K562 (cell line): ENCODE measurements around the gene RBFA. TPM values are rescaled to one million over a fixed set of nuclear protein-coding genes. Genes with fewer than 3 reads are reported as not detected.

ENCODE experiments used
- ATAC-seq: fragments of 200-7000 bp; cut with Tn5 transposase; 3 replicates; pipeline ENCODE4 v1.9.1; 2020; ENCODE audit warnings: moderate library complexity
- BruUV-seq: library from RNA; stranded (reverse); fragments of 400-500 nt; replicated peaks from 2 replicates; lab custom pipeline; 2021; lab: Mats Ljungman, UMichigan
- CTCF ChIA-PET: fragments of 300-600 bp; formaldehyde crosslinking; extraction: SDS; loops from one replicate; lab custom pipeline; 2021; ENCODE audit warnings: low intra/inter-chr PET ratio; lab: Yijun Ruan, JAX
- POLR2A ChIA-PET: fragments of 300-600, 350-650 bp; sonication (Branson Sonifier 250); formaldehyde crosslinking; extraction: SDS; loops from one replicate; lab custom pipeline; 2021; ENCODE audit warnings: antibody characterized with exemption, inconsistent platforms; lab: Yijun Ruan, JAX
- DNase-seq, 4 experiments: peaks; one replicate each; pipeline versions ENCODE4 v3.0.0 to v3.0.0-alpha.2; 2011 to 2018; ENCODE audit warnings: low spot score in 3 of 4, mixed read lengths in 3 of 4; ENCODE audit errors: extremely low read depth in 1 of 4
- FAIRE-seq: peaks from 2 replicates; lab custom pipeline; 2011; peaks lifted over from hg19 to GRCh38; lab: Jason Lieb, UNC
- H2AFZ ChIP-seq: 2 replicates; pipeline ENCODE4 v1.6.0; 2011; ENCODE audit warnings: low read depth, low read length, control low read depth, inconsistent platforms
- H3K27ac ChIP-seq: fragments of 200-600 bp; 3 replicates; pipeline ENCODE4 v1.8.0; 2011; ENCODE audit warnings: low read depth, mild to moderate bottlenecking, control low read depth, inconsistent platforms, low read length, moderate library complexity, mixed read lengths; ENCODE audit errors: extremely low read depth
- H3K27me3 ChIP-seq, 2 experiments: fragments of 300-600 bp in 1 of 2; 2 replicates in 1 of 2; 3 replicates in 1 of 2; pipeline versions ENCODE4 v1.6.0 to v1.8.0; 2011; ENCODE audit warnings: inconsistent platforms in 2 of 2, low read length in 2 of 2, mild to moderate bottlenecking in 1 of 2, mixed read lengths in 1 of 2, moderate library complexity in 1 of 2; ENCODE audit not compliant: control insufficient read depth in 2 of 2, insufficient read depth in 2 of 2
- H3K36me3 ChIP-seq: fragments of 300-600 bp; 3 replicates; pipeline ENCODE4 v1.8.0; 2011; ENCODE audit warnings: mild to moderate bottlenecking, low read length, inconsistent platforms; ENCODE audit not compliant: control insufficient read depth, insufficient read depth
- H3K4me1 ChIP-seq, 2 experiments: fragments of 200-600 bp in 1 of 2; replicated peaks in 1 of 2; 2 replicates in 1 of 2; 3 replicates in 1 of 2; pipeline versions ENCODE4 v1.5.1 to v1.8.0; 2011; ENCODE audit warnings: inconsistent platforms in 2 of 2, low read length in 2 of 2, mild to moderate bottlenecking in 1 of 2, mixed read lengths in 1 of 2, moderate library complexity in 1 of 2; ENCODE audit not compliant: control insufficient read depth in 2 of 2, insufficient read depth in 2 of 2
- H3K4me2 ChIP-seq: 2 replicates; pipeline ENCODE4 v1.6.1; 2011; ENCODE audit warnings: low read length, control low read depth, inconsistent platforms, mixed read lengths; ENCODE audit not compliant: insufficient read depth
- H3K4me3 ChIP-seq: fragments of 200-600 bp; sonication (generic), shearing (Covaris generic); 2 replicates; pipeline ENCODE4 v1.5.1; 2016; ENCODE audit warnings: control low read depth, inconsistent platforms
- H3K79me2 ChIP-seq: fragments of 200-600 bp; 3 replicates; pipeline ENCODE4 v1.8.0; 2011; ENCODE audit warnings: low read length, inconsistent platforms; ENCODE audit not compliant: control insufficient read depth, insufficient read depth
- H3K9ac ChIP-seq, 2 experiments: 2 replicates each; pipeline versions ENCODE4 v1.6.0 to v1.6.1; 2011; ENCODE audit warnings: low read depth in 2 of 2, low read length in 2 of 2, control low read depth in 1 of 2, inconsistent platforms in 1 of 2, mild to moderate bottlenecking in 1 of 2, mixed read lengths in 1 of 2; ENCODE audit not compliant: insufficient read depth in 1 of 2
- H3K9me1 ChIP-seq: one replicate; pipeline ENCODE4 v1.6.0; 2011; ENCODE audit warnings: inconsistent platforms, mild to moderate bottlenecking, low read length, moderate library complexity; ENCODE audit not compliant: control insufficient read depth, insufficient read depth
- H3K9me3 ChIP-seq: replicated peaks from 2 replicates; pipeline ENCODE4 v1.5.1; 2011; ENCODE audit warnings: low read depth, low read length, inconsistent platforms; ENCODE audit not compliant: control insufficient read depth, insufficient read depth
- H4K20me1 ChIP-seq: replicated peaks from 2 replicates; pipeline ENCODE4 v1.6.1; 2011; ENCODE audit warnings: low read length, inconsistent platforms, mixed read lengths; ENCODE audit not compliant: control insufficient read depth, insufficient read depth
- BCL6 ChIP-seq: fragments of 250-450 bp; sonication (Bioruptor Pico); IDR thresholded peaks from 2 replicates; pipeline ENCODE4 v1.4.0; 2020
- CREM ChIP-seq: IDR thresholded peaks from 2 replicates; pipeline ENCODE4 v1.6.1; 2014; ENCODE audit warnings: antibody characterized with exemption, low read depth
- E2F8 ChIP-seq: fragments of 450-650 bp; IDR thresholded peaks from 2 replicates; pipeline ENCODE4 v1.7.1; 2018; ENCODE audit warnings: mild to moderate bottlenecking, low read depth; ENCODE audit not compliant: partially characterized antibody
- KDM1A ChIP-seq, 2 experiments: fragments of 450-650 bp; IDR thresholded peaks; 2 replicates each; pipeline ENCODE4 v1.6.1; 2016; ENCODE audit warnings: mild to moderate bottlenecking in 2 of 2
- MYBL2 ChIP-seq, 2 experiments: fragments of 450-650 bp in 1 of 2; sonication (generic) in 1 of 2; formaldehyde crosslinking in 1 of 2; IDR thresholded peaks; 2 replicates each; pipeline versions ENCODE4 v1.6.1 to v1.8.1; 2017 to 2022; ENCODE audit warnings: borderline replicate concordance in 1 of 2, inconsistent platforms in 1 of 2, low read depth in 1 of 2, mild to moderate bottlenecking in 1 of 2, missing genetic modification reagents in 1 of 2, moderate library complexity in 1 of 2
- PHB2 ChIP-seq: fragments of 450-650 bp; IDR thresholded peaks from 2 replicates; pipeline ENCODE4 v1.6.1; 2017; ENCODE audit warnings: low read depth
- RBM39 ChIP-seq: fragments of 200-400 bp; formaldehyde crosslinking; optimal IDR thresholded peaks from 2 replicates; pipeline ENCODE3; 2018; ENCODE audit warnings: low read depth, low read length
- ZFX ChIP-seq: sonication (generic); formaldehyde crosslinking; IDR thresholded peaks from 2 replicates; pipeline ENCODE4 v1.8.0; 2022; ENCODE audit warnings: mild to moderate bottlenecking, missing genetic modification reagents, moderate library complexity
- ZNF184 ChIP-seq: sonication (generic); formaldehyde crosslinking; IDR thresholded peaks from 2 replicates; pipeline ENCODE4 v1.5.0; 2020; ENCODE audit warnings: missing genetic modification reagents
- ZNF408 ChIP-seq: fragments of 250-450 bp; sonication (Bioruptor Pico); IDR thresholded peaks from 2 replicates; pipeline ENCODE4 v1.4.0; 2020; ENCODE audit warnings: low read depth, mild to moderate bottlenecking, moderate library complexity
- ZNF696 ChIP-seq: fragments of 250-450 bp; sonication (Bioruptor Pico); conservative IDR thresholded peaks from 2 replicates; pipeline ENCODE4 v1.4.0; 2020; ENCODE audit warnings: mild to moderate bottlenecking, moderate library complexity
- WGBS: fragments of 100-300 bp; shearing (Covaris generic); methylation state at CpG from one replicate; pipeline ENCODE4 v1.1.6; 2016; ENCODE audit warnings: low coverage, mixed read lengths; ENCODE audit not compliant: insufficient coverage; ENCODE audit errors: missing lambda C conversion rate; 5-methylcytosine and 5-hydroxymethylcytosine counted together
- in situ Hi-C: fragments of 300-500 bp; cut with MboI; formaldehyde crosslinking; loops from 4 replicates; pipeline ENCODE4 v1.15.0; 2018; ENCODE audit warnings: inconsistent platforms, mixed read lengths
- intact Hi-C: fragments of 100-400 bp; cut with micrococcal nuclease; formaldehyde crosslinking; loops from 2 replicates; pipeline ENCODE4 v1.14.2; 2022
- polyA plus RNA-seq, 8 experiments: library from polyadenylated mRNA; depleted of rRNA in 4 of 8; stranded (reverse) in 5 of 8; unstranded in 3 of 8; fragments of >200 nt; fragmentation: Nextera tagmentation in 2 of 8; fragmentation: Illumina TruSeq in 1 of 8; extraction: Ambion mirVana in 2 of 8; extraction: Trizol in 1 of 8; gene quantifications; 2 replicates each; pipeline versions ENCODE4 v1.2.1 to v1.2.3, GENCODE V29; 2011 to 2014; ENCODE audit warnings: inconsistent platforms in 1 of 8, missing spikeins in 1 of 8
- total RNA-seq, 7 experiments: library from RNA; depleted of rRNA in 6 of 7; stranded (reverse); fragments of >200 nt in 6 of 7; fragmentation: Illumina TruSeq in 2 of 7; extraction: Trizol in 2 of 7; gene quantifications; 2 replicates each; pipeline versions ENCODE4 v1.2.1 to v1.2.3, GENCODE V29; 2011 to 2021; ENCODE audit warnings: low replicate concordance in 1 of 7

The RBFA gene
- total and polyA plus RNA-seq, 9 of the 15 experiments (the other 6 are each of a cell fraction or from before 2014, with no cell fraction given): 3.4 to 41.9 (median 25.8) TPM

GRCh38 chr18:80077873-80078272 lies 43.6 kb downstream of the RBFA start:
- no peak for TF ChIP-seq ZFX (CRISPR knock-in tag)
- TF ChIP-seq E2F8: no peak
- TF ChIP-seq MYBL2 (IDR thresholded peaks at IDR 0.05; ENCODE audit: low read depth): no peak
- no peak for TF ChIP-seq MYBL2 (CRISPR knock-in tag; IDR thresholded peaks at IDR 0.05; ENCODE audit: borderline replicate concordance)
- no peak for TF ChIP-seq BCL6 (CRISPR knock-in tag)
- no peak for TF ChIP-seq ZNF408 (CRISPR knock-in tag)
- no peak for TF ChIP-seq RBM39
- no peak for TF ChIP-seq ZNF696 (CRISPR knock-in tag)
- no peak for TF ChIP-seq CREM
- no peak for TF ChIP-seq KDM1A (IDR thresholded peaks at IDR 0.05)
- TF ChIP-seq ZNF184 (CRISPR knock-in tag): no peak
- TF ChIP-seq PHB2: no peak
- in situ Hi-C loops: no loop called here
- BruUV-seq: no TSS peak
- H3K4me2 ChIP-seq: no peak overlapping the region
- H3K9me1 ChIP-seq: no peaks in the 10 kb centered on the region
- ChIA-PET CTCF (no interaction called here), POLR2A (no interaction called here)
- ATAC-seq: no peak
- no peak overlapping the region for H3K4me3 ChIP-seq
- DNase-seq: no peak
- intact Hi-C loops: no loop called here
- no peaks in the 10 kb centered on the region for H4K20me1 ChIP-seq
- no peak for FAIRE-seq
- H3K4me1 ChIP-seq: no peaks in the 10 kb centered on the region; a peak in 1 of 5 replicates
- H3K9ac ChIP-seq: no peak overlapping the region
- H3K27me3 ChIP-seq: peaks cover 2 to 18% of the 10 kb centered on the region in 2 experiments; a peak in 3 of 5 replicates
- H2AFZ ChIP-seq: no peak overlapping the region
- H3K36me3 ChIP-seq: no peaks in the 10 kb centered on the region
- no peaks in the 10 kb centered on the region for H3K79me2 ChIP-seq
- no peak overlapping the region for H3K27ac ChIP-seq
- 22% methylated on average over 18 of the region's 21 CpGs for WGBS
- no peaks in the 10 kb centered on the region for H3K9me3 ChIP-seq

Other genes starting within 250 kb of the RBFA start
- not detected in 2 replicates for gene KCNG2, start 236.5 kb upstream of the RBFA start, total RNA-seq (2014; rRNA removed)
- not detected in 2 replicates for gene KCNG2, start 236.5 kb upstream of the RBFA start, total RNA-seq (2014; rRNA removed; fragmentation: Illumina TruSeq; extraction: Trizol)
- gene KCNG2, start 236.5 kb upstream of the RBFA start, total RNA-seq (2015; rRNA removed; fragmentation: Illumina TruSeq; extraction: Trizol): not detected in 2 replicates
- not detected in 2 replicates for gene KCNG2, start 236.5 kb upstream of the RBFA start, total RNA-seq (2021)
- not detected in 2 replicates for gene KCNG2, start 236.5 kb upstream of the RBFA start, polyA plus RNA-seq (2011; rRNA removed)
- not detected in 2 replicates for gene KCNG2, start 236.5 kb upstream of the RBFA start, polyA plus RNA-seq (2014; fragmentation: Illumina TruSeq; extraction: Trizol)
- gene KCNG2, start 236.5 kb upstream of the RBFA start, polyA plus RNA-seq (2014; fragmentation: Nextera tagmentation; extraction: Ambion mirVana): not detected
- gene KCNG2, start 236.5 kb upstream of the RBFA start, polyA plus RNA-seq (2014; rRNA removed): not detected in 2 replicates
- gene SLC66A2, start 82.8 kb upstream of the RBFA start, total RNA-seq (2014; rRNA removed): 12.9 and 17.2 TPM in 2 replicates
- gene SLC66A2, start 82.8 kb upstream of the RBFA start, total RNA-seq (2014; rRNA removed; fragmentation: Illumina TruSeq; extraction: Trizol): 1.1 and 1.9 TPM in 2 replicates
- 6.1 and 6.5 TPM in 2 replicates for gene SLC66A2, start 82.8 kb upstream of the RBFA start, total RNA-seq (2015; rRNA removed; fragmentation: Illumina TruSeq; extraction: Trizol)
- 17.2 and 17.5 TPM in 2 replicates for gene SLC66A2, start 82.8 kb upstream of the RBFA start, total RNA-seq (2021)
- gene SLC66A2, start 82.8 kb upstream of the RBFA start, polyA plus RNA-seq (2011; rRNA removed): 5.3 and 5.6 TPM in 2 replicates
- 3.3 and 8.6 TPM in 2 replicates for gene SLC66A2, start 82.8 kb upstream of the RBFA start, polyA plus RNA-seq (2014; fragmentation: Illumina TruSeq; extraction: Trizol)
- gene SLC66A2, start 82.8 kb upstream of the RBFA start, polyA plus RNA-seq (2014; fragmentation: Nextera tagmentation; extraction: Ambion mirVana): under 1 TPM; 0.25 to 0.38 TPM
- 12.7 and 17.7 TPM in 2 replicates for gene SLC66A2, start 82.8 kb upstream of the RBFA start, polyA plus RNA-seq (2014; rRNA removed)
- gene HSBP1L1, start 69.8 kb upstream of the RBFA start, total RNA-seq (2014; rRNA removed): not detected in 2 replicates
- not detected in 2 replicates for gene HSBP1L1, start 69.8 kb upstream of the RBFA start, total RNA-seq (2014; rRNA removed; fragmentation: Illumina TruSeq; extraction: Trizol)
- gene HSBP1L1, start 69.8 kb upstream of the RBFA start, total RNA-seq (2015; rRNA removed; fragmentation: Illumina TruSeq; extraction: Trizol): not detected in 2 replicates
- gene HSBP1L1, start 69.8 kb upstream of the RBFA start, total RNA-seq (2021): not detected in 2 replicates
- gene HSBP1L1, start 69.8 kb upstream of the RBFA start, polyA plus RNA-seq (2011; rRNA removed): not detected in 2 replicates
- gene HSBP1L1, start 69.8 kb upstream of the RBFA start, polyA plus RNA-seq (2014; fragmentation: Illumina TruSeq; extraction: Trizol): not detected in 2 replicates
- gene HSBP1L1, start 69.8 kb upstream of the RBFA start, polyA plus RNA-seq (2014; fragmentation: Nextera tagmentation; extraction: Ambion mirVana): under 1 TPM; 0.24 to 0.36 TPM
- gene HSBP1L1, start 69.8 kb upstream of the RBFA start, polyA plus RNA-seq (2014; rRNA removed): not detected in 2 replicates
- 68.7 and 78.9 TPM in 2 replicates for gene TXNL4A, start 45.9 kb upstream of the RBFA start, total RNA-seq (2014; rRNA removed)
- 85.5 and 87.5 TPM in 2 replicates for gene TXNL4A, start 45.9 kb upstream of the RBFA start, total RNA-seq (2014; rRNA removed; fragmentation: Illumina TruSeq; extraction: Trizol)
- gene TXNL4A, start 45.9 kb upstream of the RBFA start, total RNA-seq (2015; rRNA removed; fragmentation: Illumina TruSeq; extraction: Trizol): 86.1 and 98.0 TPM in 2 replicates
- gene TXNL4A, start 45.9 kb upstream of the RBFA start, total RNA-seq (2021): 132 and 139 TPM in 2 replicates
- 105 and 124 TPM in 2 replicates for gene TXNL4A, start 45.9 kb upstream of the RBFA start, polyA plus RNA-seq (2011; rRNA removed)
- 46.5 and 49.6 TPM in 2 replicates for gene TXNL4A, start 45.9 kb upstream of the RBFA start, polyA plus RNA-seq (2014; fragmentation: Illumina TruSeq; extraction: Trizol)
- gene TXNL4A, start 45.9 kb upstream of the RBFA start, polyA plus RNA-seq (2014; fragmentation: Nextera tagmentation; extraction: Ambion mirVana): 10 to 100 TPM; 27.0 to 51.2 TPM
- gene TXNL4A, start 45.9 kb upstream of the RBFA start, polyA plus RNA-seq (2014; rRNA removed): 92.3 and 98.7 TPM in 2 replicates
- 14.8 and 16.0 TPM in 2 replicates for gene ADNP2, start 74.8 kb downstream of the RBFA start, total RNA-seq (2014; rRNA removed)
- 16.0 and 17.6 TPM in 2 replicates for gene ADNP2, start 74.8 kb downstream of the RBFA start, total RNA-seq (2014; rRNA removed; fragmentation: Illumina TruSeq; extraction: Trizol)
- 17.3 and 17.7 TPM in 2 replicates for gene ADNP2, start 74.8 kb downstream of the RBFA start, total RNA-seq (2015; rRNA removed; fragmentation: Illumina TruSeq; extraction: Trizol)
- 22.9 and 24.3 TPM in 2 replicates for gene ADNP2, start 74.8 kb downstream of the RBFA start, total RNA-seq (2021)
- 11.8 and 18.6 TPM in 2 replicates for gene ADNP2, start 74.8 kb downstream of the RBFA start, polyA plus RNA-seq (2011; rRNA removed)
- 17.8 and 19.7 TPM in 2 replicates for gene ADNP2, start 74.8 kb downstream of the RBFA start, polyA plus RNA-seq (2014; fragmentation: Illumina TruSeq; extraction: Trizol)
- gene ADNP2, start 74.8 kb downstream of the RBFA start, polyA plus RNA-seq (2014; fragmentation: Nextera tagmentation; extraction: Ambion mirVana): 10 to 100 TPM in 1 of 2 experiments, 1 to 10 TPM in 1; 5.8 to 11.5 TPM
- 13.2 and 14.1 TPM in 2 replicates for gene ADNP2, start 74.8 kb downstream of the RBFA start, polyA plus RNA-seq (2014; rRNA removed)
- 0.37 and 0.73 TPM in 2 replicates for gene PARD6G, start 213.1 kb downstream of the RBFA start, total RNA-seq (2014; rRNA removed)
- 0.19 and 0.33 TPM in 2 replicates for gene PARD6G, start 213.1 kb downstream of the RBFA start, total RNA-seq (2014; rRNA removed; fragmentation: Illumina TruSeq; extraction: Trizol)
- gene PARD6G, start 213.1 kb downstream of the RBFA start, total RNA-seq (2015; rRNA removed; fragmentation: Illumina TruSeq; extraction: Trizol): 0.15 and 0.22 TPM in 2 replicates
- gene PARD6G, start 213.1 kb downstream of the RBFA start, total RNA-seq (2021): 0.92 and 1.2 TPM in 2 replicates
- 0.26 TPM in 2 replicates for gene PARD6G, start 213.1 kb downstream of the RBFA start, polyA plus RNA-seq (2011; rRNA removed)
- 0.15 and 0.25 TPM in 2 replicates for gene PARD6G, start 213.1 kb downstream of the RBFA start, polyA plus RNA-seq (2014; fragmentation: Illumina TruSeq; extraction: Trizol)
- under 1 TPM; 0.03 TPM for gene PARD6G, start 213.1 kb downstream of the RBFA start, polyA plus RNA-seq (2014; fragmentation: Nextera tagmentation; extraction: Ambion mirVana)
- 0.46 and 0.76 TPM in 2 replicates for gene PARD6G, start 213.1 kb downstream of the RBFA start, polyA plus RNA-seq (2014; rRNA removed)